CD4-positive, alpha-beta T cell treated with Interferon alpha-2 for 1 hour (primary cell): ENCODE measurements around the gene BRINP1.
"Not testable (repeated sequence)": the region's sequence is repeated elsewhere in the genome, so short reads cannot be mapped to it uniquely, and the experiment has no call there.

Experiments used
- DNase-seq, 2 donors: peaks; one replicate each; pipeline ENCODE4 v3.0.0-alpha.2; 2020 to 2022

The BRINP1 gene

DNA sequence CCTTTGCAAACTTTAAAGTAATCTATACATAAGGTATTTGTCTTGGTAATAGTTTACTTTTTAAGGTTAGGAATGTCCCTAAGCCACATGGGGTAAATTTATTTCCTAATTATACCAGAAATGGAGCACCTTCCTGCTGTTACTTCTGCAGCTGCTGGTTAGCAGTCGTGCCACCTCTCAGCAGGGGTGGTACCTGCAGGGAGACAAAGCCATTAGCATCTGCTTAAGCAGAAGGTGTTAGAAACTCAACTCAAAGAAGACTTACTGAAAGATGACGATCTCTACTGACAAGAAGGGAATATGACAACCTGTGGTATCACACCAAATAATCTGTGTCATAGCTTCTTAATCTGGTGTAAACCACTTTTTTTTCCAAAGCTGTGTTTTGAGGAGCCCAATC, 173.7 kb downstream of the BRINP1 start:
- no peak for DNase-seq

DNA sequence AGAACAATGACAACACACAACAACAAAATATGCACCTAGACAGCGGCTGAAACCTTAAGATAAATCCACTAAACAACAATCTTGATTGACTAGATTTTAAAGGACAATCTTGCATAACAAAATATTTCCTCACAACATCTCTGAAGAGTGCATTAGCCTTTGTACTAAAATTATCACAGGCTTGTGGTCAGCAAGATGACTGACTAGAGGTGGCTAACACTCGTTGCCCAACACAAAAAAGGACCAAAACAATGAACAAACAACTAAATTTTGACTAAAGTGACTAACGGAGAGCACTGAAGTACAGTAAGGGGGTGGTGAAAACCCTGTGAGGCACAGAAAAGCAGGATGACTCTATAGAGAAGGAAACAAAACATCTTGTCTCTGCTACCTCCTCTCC, 183.9 kb downstream of the BRINP1 start:
- no peak for DNase-seq

GRCh38 chr9:119184265-119184936, 184.8 kb downstream of the BRINP1 start:
- no peak for DNase-seq

- no peak for DNase-seq
These were observed 187.7 kb downstream of the BRINP1 start for GRCh38 chr9:119181561-119181960.

- DNase-seq, result no peak
These were observed 188.3 kb downstream of the BRINP1 start for GRCh38 chr9:119180897-119181296.

DNA sequence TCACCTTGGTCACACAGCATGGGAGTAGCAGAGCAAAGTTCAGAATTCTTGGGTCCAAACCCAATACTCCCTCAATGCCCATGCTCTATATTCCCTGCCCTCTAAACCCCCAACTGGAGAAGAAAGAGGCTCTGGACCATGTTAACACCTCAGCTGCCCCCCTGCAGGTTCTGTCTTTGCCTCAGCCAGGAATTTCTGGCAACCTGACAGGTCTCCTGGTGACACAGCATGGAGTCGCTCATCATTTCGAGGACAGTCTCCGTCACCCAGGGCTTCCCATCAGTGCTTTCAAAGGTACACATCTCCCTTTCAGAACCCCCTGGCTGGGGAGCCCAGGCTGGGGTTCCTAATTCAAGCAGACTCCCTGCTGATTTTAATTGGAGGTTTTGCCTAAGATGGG, 189.5 kb downstream of the BRINP1 start:
- DNase-seq, result no peak

DNA sequence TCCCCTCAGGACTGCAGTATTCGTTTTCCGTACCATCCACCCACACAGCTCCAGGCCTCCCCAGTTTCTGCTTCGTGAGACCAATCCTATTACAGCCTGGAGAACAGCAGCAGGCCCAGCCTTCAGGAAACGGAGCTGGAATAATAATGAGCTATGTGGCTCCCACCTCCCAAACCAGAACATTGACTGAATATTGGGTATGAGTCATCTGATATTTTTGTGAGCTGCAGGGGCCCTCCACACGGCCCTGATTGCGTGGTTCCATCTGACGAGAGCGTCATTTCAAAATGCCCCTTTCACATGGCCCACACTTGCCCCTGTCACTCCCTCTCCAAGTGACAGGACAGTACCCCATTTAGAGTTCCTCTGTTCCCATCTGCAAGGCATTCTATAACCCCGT, 192.0 kb downstream of the BRINP1 start:
- no peak for DNase-seq

DNA sequence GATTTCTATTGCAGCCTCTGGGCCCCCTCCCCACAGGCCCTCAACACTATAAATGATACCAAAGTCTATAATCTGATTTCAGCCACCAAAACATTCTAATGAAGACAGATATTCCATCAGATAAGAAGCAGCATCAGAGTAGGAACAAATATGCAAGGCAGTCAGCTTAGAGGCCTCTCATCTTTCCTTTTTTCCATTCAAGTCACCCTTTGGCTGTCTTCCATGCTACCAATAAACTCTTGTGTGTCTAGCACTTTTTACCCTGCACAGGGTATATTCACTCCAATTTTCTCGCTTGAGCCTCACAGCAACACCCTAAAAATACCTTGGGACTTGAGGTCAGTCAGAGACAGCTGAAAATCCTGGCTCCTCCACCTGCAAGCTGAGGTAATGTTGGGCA, 193.7 kb downstream of the BRINP1 start:
- no peak for DNase-seq

GRCh38 chr9:119169222-119169621, 200.0 kb downstream of the BRINP1 start:
- DNase-seq, result not testable (repeated sequence)

DNA sequence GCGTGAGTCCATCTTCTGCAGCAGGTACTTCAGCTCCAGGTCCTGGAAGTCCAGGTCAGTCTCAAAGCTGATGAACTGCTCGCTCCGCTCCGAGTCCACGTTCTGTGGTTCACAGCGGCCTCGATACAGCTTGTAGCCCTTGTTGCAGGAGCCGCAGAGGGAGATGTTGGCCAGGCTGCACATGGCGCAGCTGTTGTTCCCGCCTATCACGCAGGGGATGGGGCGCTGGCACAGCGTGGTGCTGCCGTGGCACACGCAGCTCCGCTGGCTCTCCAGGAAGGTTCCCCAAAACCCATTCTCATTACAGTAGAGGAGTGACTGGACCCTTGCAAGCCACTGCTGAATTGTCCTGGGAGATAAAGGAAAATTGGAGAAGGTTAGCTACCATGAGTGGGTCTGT, 201.4 kb downstream of the BRINP1 start:
- no peak for DNase-seq

- no peak for DNase-seq
These were observed 202.0 kb downstream of the BRINP1 start for GRCh38 chr9:119167267-119167666.

DNA sequence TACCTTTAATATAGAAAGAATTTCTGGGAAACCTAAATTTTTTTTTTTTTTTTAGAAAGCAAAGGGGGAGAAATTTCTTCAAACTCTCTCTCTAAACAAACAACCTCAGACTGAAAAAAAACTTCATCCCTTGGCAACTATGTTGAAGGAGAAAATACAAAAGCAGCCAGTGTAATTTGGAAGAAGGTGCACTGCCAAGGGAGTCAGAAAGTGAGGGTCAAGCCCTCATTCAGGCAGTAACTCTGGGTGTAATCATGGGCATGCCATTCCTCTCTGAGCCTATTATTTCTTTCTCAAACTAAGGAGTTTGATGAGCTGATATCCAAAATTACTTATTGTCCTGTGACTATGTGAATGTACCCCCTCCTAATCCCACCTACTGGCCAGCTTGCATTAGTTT, 203.1 kb downstream of the BRINP1 start:
- no peak for DNase-seq

DNA sequence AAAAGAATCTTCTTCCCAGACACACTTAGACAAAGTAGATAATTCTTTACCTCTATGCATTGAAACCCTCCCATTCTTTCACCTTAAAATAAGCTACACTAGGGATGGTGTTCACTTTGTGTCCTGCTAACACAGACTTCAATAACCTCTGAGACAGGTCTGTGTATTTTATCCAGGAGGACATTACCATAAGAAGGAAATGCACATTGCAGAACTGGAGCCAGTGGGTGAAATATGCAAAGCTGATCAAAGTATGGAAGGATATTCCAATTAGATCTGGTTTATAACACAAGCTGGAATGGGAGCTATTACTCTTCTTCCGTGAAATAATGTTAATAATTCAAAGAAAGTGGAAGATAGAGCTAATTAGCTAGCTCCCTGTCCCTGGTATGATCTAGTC, 204.1 kb downstream of the BRINP1 start:
- no peak for DNase-seq

DNA sequence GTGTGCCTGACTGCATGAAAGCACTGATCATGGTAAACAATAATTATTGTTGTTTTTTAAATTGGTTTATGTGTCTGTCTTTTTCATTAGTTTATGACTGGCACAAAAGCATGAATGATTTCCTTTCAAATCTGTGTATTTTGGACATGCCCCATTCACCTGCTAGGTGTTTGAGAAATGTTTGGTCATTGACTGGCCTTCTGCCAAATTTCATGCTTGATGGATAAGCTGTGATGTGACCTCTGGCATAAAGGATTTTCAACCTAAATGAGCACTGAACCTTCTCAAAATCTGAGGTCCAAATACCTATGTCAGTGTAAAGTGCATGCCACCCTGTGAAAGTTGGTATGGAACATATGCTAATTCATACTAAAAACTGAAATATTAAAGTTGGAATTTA, 204.5 kb downstream of the BRINP1 start:
- no peak for DNase-seq

- no peak for DNase-seq
These were observed 208.7 kb downstream of the BRINP1 start for GRCh38 chr9:119160551-119160950.

- no peak for DNase-seq
These were observed 209.8 kb downstream of the BRINP1 start for GRCh38 chr9:119159386-119159785.

GRCh38 chr9:119157196-119157595, 212.0 kb downstream of the BRINP1 start:
- DNase-seq, result no peak

- DNase-seq, result no peak
These were observed 212.9 kb downstream of the BRINP1 start for GRCh38 chr9:119156354-119156753.

DNA sequence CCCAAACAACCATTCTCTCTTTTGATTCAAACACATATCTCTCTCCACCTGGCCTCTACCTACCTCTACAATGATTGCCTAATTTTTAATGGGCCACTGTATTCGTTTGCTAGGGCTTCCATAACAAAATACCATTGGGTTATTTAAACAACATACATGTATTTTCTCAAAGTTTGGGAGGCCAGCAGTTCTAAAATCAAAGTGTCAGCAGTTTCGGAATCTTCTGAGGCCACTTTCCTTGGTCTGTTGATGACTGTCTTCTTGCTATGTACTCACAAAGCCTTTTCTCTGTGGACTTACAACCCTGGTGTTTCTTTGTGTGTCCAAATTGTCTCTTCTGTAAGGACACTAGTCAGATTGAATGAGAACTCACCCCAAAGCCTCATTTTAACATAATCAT, 214.7 kb downstream of the BRINP1 start:
- no peak for DNase-seq

GRCh38 chr9:119153402-119153801, 215.8 kb downstream of the BRINP1 start:
- DNase-seq, result no peak

- DNase-seq, result no peak
These were observed 220.4 kb downstream of the BRINP1 start for GRCh38 chr9:119148855-119149254.

GRCh38 chr9:119137479-119137878, 231.8 kb downstream of the BRINP1 start:
- DNase-seq, result no peak

DNA sequence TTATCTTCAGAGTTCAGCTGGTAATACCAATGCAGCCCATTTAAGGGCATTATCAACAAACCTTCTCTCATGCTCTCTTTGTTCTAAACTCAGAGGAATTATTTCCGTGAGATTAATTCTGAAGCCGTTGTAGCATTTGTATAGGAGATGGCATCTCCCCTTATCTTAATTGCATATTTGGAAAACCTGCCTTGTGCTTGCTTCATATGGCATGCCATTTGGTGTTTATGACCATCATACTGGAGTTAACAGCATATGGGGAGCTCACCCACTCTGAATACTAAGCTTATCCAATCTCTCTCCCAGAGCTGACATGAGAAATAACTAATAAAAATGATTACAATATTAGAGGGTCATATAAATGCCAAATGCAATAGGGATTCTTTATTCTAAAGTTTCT, 243.2 kb downstream of the BRINP1 start:
- no peak for DNase-seq

GRCh38 chr9:119121899-119122298, 247.3 kb downstream of the BRINP1 start:
- no peak for DNase-seq

GRCh38 chr9:119117409-119117808, 251.8 kb downstream of the BRINP1 start:
- no peak for DNase-seq
